GM19238 (cell line): ENCODE measurements around the gene CMPK2.
A peak's percentile ranks its signal among the peaks of the same experiment; 100 is the strongest.
"Not testable (repeated sequence)": the region's sequence is repeated elsewhere in the genome, so short reads cannot be mapped to it uniquely, and the experiment has no call there.

Experiments used
- DNase-seq: peaks from one replicate; pipeline ENCODE4 v3.0.0; 2011; ENCODE audit warnings: low spot score; ENCODE audit not compliant: insufficient read length

The CMPK2 gene

GRCh38 chr2:6865346-6866274 lies at the start of gene CMPK2:
Gene CMPK2, minus strand, starts transcription at chr2:6865907. Its CDS starts 211 bp downstream, at chr2:6865696.
- peak; percentile 88 for DNase-seq

- DNase-seq = no peak
Observed at GRCh38 chr2:6915399-6915798, 49.7 kb upstream of the CMPK2 start.

GRCh38 chr2:6914828-6915227 lies 49.1 kb upstream of the CMPK2 start:
- no peak for DNase-seq

- DNase-seq = no peak
Observed at GRCh38 chr2:6913415-6914157, 47.9 kb upstream of the CMPK2 start.

GRCh38 chr2:6911721-6912120 lies 46.0 kb upstream of the CMPK2 start:
- DNase-seq = no peak

GRCh38 chr2:6909431-6910385 lies 44.0 kb upstream of the CMPK2 start:
- DNase-seq = no peak

GRCh38 chr2:6908291-6908690 lies 42.6 kb upstream of the CMPK2 start:
- DNase-seq = no peak

- no peak for DNase-seq
Observed at GRCh38 chr2:6906165-6906741, 40.5 kb upstream of the CMPK2 start.

GRCh38 chr2:6905668-6906067 lies 40.0 kb upstream of the CMPK2 start:
- DNase-seq = no peak

- not testable (repeated sequence) for DNase-seq
Observed at GRCh38 chr2:6902581-6902980, 36.9 kb upstream of the CMPK2 start.

GRCh38 chr2:6896930-6897759 lies 31.4 kb upstream of the CMPK2 start:
- DNase-seq = no peak

- no peak for DNase-seq
Observed at GRCh38 chr2:6893876-6894482, 28.3 kb upstream of the CMPK2 start.

- no peak for DNase-seq
Observed at GRCh38 chr2:6888724-6889123, 23.0 kb upstream of the CMPK2 start.

GRCh38 chr2:6887751-6888192 lies 22.1 kb upstream of the CMPK2 start:
- DNase-seq = no peak

- DNase-seq = no peak
Observed at GRCh38 chr2:6885968-6886367, 20.3 kb upstream of the CMPK2 start.

GRCh38 chr2:6885551-6885950 lies 19.8 kb upstream of the CMPK2 start:
- no peak for DNase-seq

- DNase-seq = no peak
Observed at GRCh38 chr2:6883448-6884122, 17.9 kb upstream of the CMPK2 start.

GRCh38 chr2:6881516-6881915 lies 15.8 kb upstream of the CMPK2 start:
- no peak for DNase-seq

- DNase-seq = no peak
Observed at GRCh38 chr2:6881046-6881445, 15.3 kb upstream of the CMPK2 start.
